Spinal cord (tissue), 10 donors: ENCODE results near the gene CEP192. TPM values are rescaled to one million over a fixed set of nuclear protein-coding genes. Genes with fewer than 3 reads are reported as not detected.
"Not testable (repeated sequence)": the region's sequence is repeated elsewhere in the genome, so short reads cannot be mapped to it uniquely, and the experiment has no call there.

ENCODE experiments used
- DNase-seq, 6 donors: peaks; one replicate each; pipeline versions ENCODE4 v3.0.0 to v3.0.0-alpha.2; 2013 to 2015; ENCODE audit warnings: low spot score in 6 of 6, low read depth in 4 of 6
- H3K27ac ChIP-seq: one replicate; pipeline ENCODE4 v1.5.1; 2013; ENCODE audit warnings: low read depth, low read length, control low read depth
- H3K27me3 ChIP-seq: one replicate; pipeline ENCODE4 v1.6.1; 2013; ENCODE audit warnings: low read length; ENCODE audit not compliant: control insufficient read depth, insufficient read depth
- H3K36me3 ChIP-seq: one replicate; pipeline ENCODE4 v1.6.1; 2013; ENCODE audit warnings: low read length; ENCODE audit not compliant: control insufficient read depth, insufficient read depth
- H3K4me1 ChIP-seq: one replicate; pipeline ENCODE4 v1.6.1; 2013; ENCODE audit warnings: low read length; ENCODE audit not compliant: control insufficient read depth, insufficient read depth
- H3K4me3 ChIP-seq: one replicate; pipeline ENCODE4 v1.5.1; 2013; ENCODE audit warnings: low read depth, low read length, control low read depth
- H3K9me3 ChIP-seq: one replicate; pipeline ENCODE4 v1.6.1; 2013; ENCODE audit warnings: low read length; ENCODE audit not compliant: control insufficient read depth, insufficient read depth
- WGBS: methylation state at CpG from one replicate; pipeline ENCODE4 v1.1.5; 2013; ENCODE audit warnings: missing lambda C conversion rate; ENCODE audit not compliant: insufficient coverage; 5-methylcytosine and 5-hydroxymethylcytosine counted together
- polyA plus RNA-seq, 2 donors: library from polyadenylated mRNA; unstranded; fragments of 120-200 nt; gene quantifications; one replicate each; pipeline ENCODE4 v1.2.1, GENCODE V29; 2013; ENCODE audit not compliant: insufficient read length in 2 of 2
- total RNA-seq, 2 donors: library from RNA; depleted of rRNA in 1 of 2; stranded (reverse); fragments of 120-200 nt in 1 of 2; fragments of >200 nt in 1 of 2; gene quantifications; one replicate each; pipeline versions ENCODE4 v1.2.3 to v1.2.4, GENCODE V29; 2013 to 2014
- donor health status: healthy.

The CEP192 gene
- total and polyA plus RNA-seq, 4 donors: 25.7 to 55.1 (median 34.6) TPM

DNA sequence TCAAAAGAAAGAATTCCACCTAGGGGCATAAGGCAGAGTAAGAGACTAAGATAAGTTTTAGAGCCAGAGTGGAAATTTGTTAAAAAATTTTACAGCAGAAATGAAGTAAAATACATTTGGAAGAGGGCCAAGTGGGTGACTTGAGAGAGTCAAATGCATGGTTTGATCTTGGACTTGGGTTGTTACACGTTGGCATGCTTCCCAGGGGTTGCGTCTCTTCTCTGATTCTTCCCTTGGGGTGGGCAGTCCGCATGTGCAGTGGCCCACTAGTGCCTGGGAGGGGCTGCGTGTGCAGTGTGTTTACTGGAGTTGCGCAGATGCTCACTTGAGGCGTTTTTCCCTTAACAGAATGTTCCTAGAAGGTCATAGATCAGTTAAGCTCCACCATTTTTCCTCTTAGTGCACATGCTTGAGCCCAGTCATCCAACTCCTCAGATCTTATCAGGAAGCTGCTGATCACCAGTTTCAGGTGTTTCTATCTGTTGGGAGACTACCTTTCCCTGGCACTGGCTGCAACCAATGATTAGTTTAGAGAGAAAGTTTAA lies 30.2 kb upstream of the CEP192 start:
- H3K36me3 ChIP-seq: peaks cover 11% of the 10 kb centered on the region
- H3K27me3 ChIP-seq: no peaks in the 10 kb centered on the region
- 69% methylated on average over 5 of the region's 6 CpGs for WGBS
- H3K27ac ChIP-seq: no peak overlapping the region
- no peaks in the 10 kb centered on the region for H3K9me3 ChIP-seq
- no peak overlapping the region for H3K4me3 ChIP-seq
- peaks cover 3% of the 10 kb centered on the region for H3K4me1 ChIP-seq
- DNase-seq: peak in 3 of 6 donors; percentile 7 to 68 (median 27)

DNA sequence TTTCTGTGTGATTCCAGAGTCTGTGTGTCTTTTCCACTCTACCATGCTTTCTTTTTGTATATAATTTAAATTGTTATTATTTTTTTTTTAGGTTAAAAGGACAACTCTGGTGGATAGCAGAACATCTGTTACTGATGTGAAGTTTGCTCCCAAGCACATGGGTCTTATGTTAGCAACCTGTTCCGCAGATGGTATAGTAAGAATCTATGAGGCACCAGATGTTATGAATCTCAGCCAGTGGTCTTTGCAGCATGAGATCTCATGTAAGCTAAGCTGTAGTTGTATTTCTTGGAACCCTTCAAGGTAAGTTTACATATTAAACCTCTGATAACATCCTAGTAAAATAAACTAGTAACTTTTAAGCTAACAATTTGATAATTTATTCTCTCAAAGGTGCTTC lies 28.1 kb upstream of the CEP192 start:
- 100% methylated on average over 1 of the region's 1 CpG for WGBS

DNA sequence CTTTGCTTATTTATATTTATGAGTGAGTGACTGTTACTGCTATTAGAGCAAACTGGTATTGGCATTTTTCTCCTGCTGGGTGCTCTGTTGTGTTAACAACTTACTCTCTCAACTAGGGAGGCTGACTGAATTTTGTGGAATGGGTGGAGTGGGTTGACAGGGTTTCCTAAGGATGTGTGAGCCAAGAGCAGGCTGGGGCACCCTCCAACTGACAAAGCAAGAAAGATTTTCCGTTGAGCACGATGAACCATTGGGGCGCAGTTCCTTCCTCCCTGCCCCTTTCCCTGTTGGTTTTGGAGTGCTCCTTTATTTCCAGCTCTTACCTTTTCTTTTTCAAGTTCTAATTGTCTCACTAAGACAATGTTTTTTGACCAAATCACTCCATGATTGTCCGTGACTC lies 23.0 kb upstream of the CEP192 start:
- Histone ChIP-seq H3K4me1 (no peaks in the 10 kb centered on the region), H3K27ac (no peak overlapping the region), H3K9me3 (no peaks in the 10 kb centered on the region), H3K27me3 (no peaks in the 10 kb centered on the region), H3K4me3 (no peak overlapping the region), H3K36me3 (peaks cover 18% of the 10 kb centered on the region)
- no peak for DNase-seq
- WGBS: 100% methylated on average over 3 of the region's 4 CpGs

More for the DNA sequence above, 28.1 kb upstream of the CEP192 start:
- Histone ChIP-seq H3K4me3 (no peak overlapping the region), H3K27me3 (no peaks in the 10 kb centered on the region), H3K27ac (no peak overlapping the region), H3K36me3 (peaks cover 15% of the 10 kb centered on the region), H3K9me3 (no peaks in the 10 kb centered on the region), H3K4me1 (peaks cover 3% of the 10 kb centered on the region)
- DNase-seq: no peak

DNA sequence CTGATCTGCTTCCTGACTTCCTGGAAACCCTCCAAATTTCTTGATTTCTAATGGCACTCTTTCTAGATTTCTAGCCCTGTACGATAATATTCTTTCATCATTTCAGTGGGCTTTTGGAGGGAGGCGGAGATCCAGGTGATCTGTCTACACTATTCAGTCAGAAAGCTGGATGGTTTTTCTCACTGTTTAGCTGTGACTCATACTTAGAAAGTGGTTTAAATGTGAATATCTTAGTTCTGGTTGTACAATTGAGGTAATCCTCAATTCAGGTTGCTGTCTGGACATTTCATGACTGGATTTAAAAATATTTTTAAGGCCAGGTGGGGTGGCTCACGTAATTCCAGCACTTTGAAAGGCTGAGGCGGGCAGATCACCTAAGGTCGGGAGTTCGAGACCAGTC lies 22.5 kb upstream of the CEP192 start:
- no peaks in the 10 kb centered on the region for H3K4me1 ChIP-seq
- H3K36me3 ChIP-seq: peaks cover 17% of the 10 kb centered on the region
- no peak for DNase-seq
- WGBS: 100% methylated on average over 1 of the region's 6 CpGs
- H3K9me3 ChIP-seq: no peaks in the 10 kb centered on the region
- H3K27ac ChIP-seq: no peak overlapping the region
- no peak overlapping the region for H3K4me3 ChIP-seq
- no peaks in the 10 kb centered on the region for H3K27me3 ChIP-seq

DNA sequence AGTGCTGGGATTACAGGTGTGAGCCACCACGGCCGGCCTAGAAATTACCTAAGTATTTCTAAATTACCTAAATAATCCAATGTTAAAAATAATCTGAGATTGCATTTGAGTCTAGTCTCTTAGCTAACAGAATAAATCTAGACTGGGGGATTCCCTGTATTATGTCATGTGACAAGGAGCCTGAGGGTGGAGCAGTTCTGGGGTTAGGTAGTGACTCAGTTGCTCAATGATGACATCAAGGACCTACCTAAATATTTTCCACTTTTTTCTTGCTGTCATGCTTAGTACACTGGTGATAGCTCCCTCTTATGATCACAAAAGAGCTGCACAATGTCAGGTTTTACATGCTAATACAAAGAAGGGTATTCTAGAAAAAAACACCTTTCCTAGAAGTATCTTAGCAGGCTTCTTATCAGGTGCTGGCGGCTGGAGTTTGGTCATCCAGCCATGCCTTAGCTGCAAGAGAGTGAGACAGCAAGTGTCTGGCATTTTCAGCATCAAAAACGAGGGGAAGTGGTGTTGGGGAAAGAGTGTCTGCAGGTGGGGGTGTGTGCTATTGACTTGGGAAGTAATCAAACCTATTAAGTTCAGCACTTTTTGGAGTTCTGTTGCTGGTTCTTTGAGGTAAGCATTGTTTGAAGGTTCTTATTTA lies 17.5 kb upstream of the CEP192 start:
- Histone ChIP-seq H3K36me3 (peaks cover 27% of the 10 kb centered on the region), H3K27ac (no peak overlapping the region), H3K4me1 (no peaks in the 10 kb centered on the region), H3K4me3 (no peak overlapping the region), H3K9me3 (no peaks in the 10 kb centered on the region), H3K27me3 (no peaks in the 10 kb centered on the region)
- DNase-seq: no peak
- WGBS: 97% methylated on average over 2 of the region's 4 CpGs

DNA sequence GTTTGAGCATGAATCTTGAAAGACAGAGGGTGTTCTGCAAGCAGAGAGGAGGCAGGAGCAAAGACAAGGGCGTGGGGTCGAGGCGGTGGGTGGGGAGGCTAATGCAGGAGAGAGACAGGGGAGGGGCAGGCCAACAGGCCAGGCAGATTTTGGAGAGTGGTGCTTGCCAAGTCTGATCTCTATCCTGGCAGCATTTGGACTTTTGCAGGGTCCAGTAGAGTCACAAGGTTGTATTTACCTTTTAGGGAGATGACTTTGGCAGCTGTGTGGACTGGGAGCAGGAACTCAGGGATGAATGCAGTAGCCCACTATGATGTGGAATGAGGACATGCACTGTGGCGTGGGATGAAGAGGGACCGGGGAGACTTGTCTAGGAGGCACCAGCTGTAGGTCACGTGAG lies 15.7 kb upstream of the CEP192 start:
- no peaks in the 10 kb centered on the region for H3K9me3 ChIP-seq
- no peak overlapping the region for H3K27ac ChIP-seq
- WGBS: 96% methylated on average over 6 of the region's 6 CpGs
- no peaks in the 10 kb centered on the region for H3K4me1 ChIP-seq
- DNase-seq: no peak
- H3K36me3 ChIP-seq: peaks cover 27% of the 10 kb centered on the region
- H3K27me3 ChIP-seq: no peaks in the 10 kb centered on the region
- H3K4me3 ChIP-seq: no peak overlapping the region

DNA sequence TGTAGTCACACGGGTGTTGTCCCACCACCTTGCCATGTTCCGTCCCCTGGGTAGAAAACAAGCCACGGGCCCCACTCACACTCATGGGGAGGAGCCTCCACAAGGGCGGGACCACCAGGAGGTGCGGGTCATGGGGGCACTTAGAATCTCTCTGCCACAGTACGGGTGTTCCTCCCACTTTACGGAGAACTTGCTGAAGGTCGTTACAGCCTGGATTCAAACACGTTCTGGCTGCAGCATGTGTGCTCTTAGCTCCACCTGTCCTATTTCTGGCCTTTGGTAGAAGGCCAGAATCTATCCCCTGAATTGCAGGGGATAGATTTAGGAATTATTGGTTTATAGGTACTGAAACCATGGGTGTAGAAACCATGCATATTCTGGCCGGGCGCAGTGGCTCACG lies 14.9 kb upstream of the CEP192 start:
- 85% methylated on average over 8 of the region's 12 CpGs for WGBS
- H3K9me3 ChIP-seq: no peaks in the 10 kb centered on the region
- H3K27ac ChIP-seq: no peak overlapping the region
- no peaks in the 10 kb centered on the region for H3K27me3 ChIP-seq
- H3K4me1 ChIP-seq: no peaks in the 10 kb centered on the region
- no peak for DNase-seq
- peaks cover 27% of the 10 kb centered on the region for H3K36me3 ChIP-seq
- no peak overlapping the region for H3K4me3 ChIP-seq

DNA sequence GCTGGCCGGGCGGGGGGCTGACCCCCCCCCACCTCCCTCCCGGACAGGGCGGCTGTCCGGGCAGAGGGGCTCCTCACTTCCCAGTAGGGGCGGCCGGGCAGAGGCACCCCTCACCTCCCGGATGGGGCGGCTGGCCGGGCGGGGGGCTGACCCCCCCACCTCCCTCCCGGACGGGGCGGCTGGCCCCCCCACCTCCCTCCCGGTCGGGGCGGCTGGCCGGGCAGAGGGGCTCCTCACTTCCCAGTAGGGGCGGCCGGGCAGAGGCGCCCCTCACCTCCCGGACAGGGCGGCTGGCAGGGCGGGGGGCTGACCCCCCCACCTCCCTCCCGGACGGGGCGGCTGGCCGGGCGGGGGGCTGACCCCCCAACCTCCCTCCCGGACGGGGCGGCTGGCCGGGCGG lies 11.1 kb upstream of the CEP192 start:
- H3K27ac ChIP-seq: not testable (repeated sequence)

DNA sequence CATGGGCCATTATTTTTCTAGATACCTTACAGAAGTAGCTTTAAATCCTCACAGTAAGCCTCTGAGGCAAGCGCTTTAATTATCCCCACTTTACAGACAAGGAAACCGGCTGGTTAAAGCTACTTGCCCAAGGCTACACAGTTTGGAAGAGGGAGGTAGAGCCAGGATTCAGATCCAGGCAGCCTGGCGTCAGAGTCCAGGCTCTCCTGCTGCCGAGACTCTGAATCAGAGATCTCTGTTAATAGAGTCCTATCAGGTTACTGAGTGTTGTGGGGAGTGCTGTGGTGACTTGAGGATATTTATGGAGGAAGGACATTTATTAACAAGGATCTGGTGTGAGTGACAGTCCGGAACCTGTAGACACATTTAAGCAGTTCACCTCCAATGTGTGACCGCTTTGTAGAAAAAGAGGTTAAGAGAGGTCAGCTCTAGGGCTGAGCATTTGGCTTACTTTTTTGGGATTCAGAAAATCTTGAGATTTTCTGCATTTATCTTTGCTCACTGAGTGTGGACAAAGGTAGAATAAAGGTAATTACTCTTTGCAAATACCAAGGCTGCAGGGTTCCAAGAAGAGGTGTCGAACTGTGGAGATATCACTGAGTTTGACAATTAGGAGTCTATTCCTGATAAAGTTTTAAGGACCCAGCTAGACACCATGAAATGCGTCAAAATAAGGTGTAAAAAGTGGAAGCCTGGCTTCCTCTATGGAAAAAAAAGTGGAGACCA lies 1.6 kb upstream of the CEP192 start:
- H3K27ac ChIP-seq: no peak overlapping the region
- H3K4me1 ChIP-seq: no peaks in the 10 kb centered on the region
- no peak overlapping the region for H3K4me3 ChIP-seq
- no peaks in the 10 kb centered on the region for H3K9me3 ChIP-seq
- DNase-seq: no peak
- H3K27me3 ChIP-seq: no peaks in the 10 kb centered on the region
- no peaks in the 10 kb centered on the region for H3K36me3 ChIP-seq
- WGBS: 83% methylated on average over 5 of the region's 8 CpGs

More for the DNA sequence above, 11.1 kb upstream of the CEP192 start:
- not testable (repeated sequence) for H3K4me3 ChIP-seq, H3K9me3 ChIP-seq, DNase-seq, H3K4me1 ChIP-seq, H3K27me3 ChIP-seq
- H3K36me3 ChIP-seq: peaks cover 20% of the 10 kb centered on the region
- WGBS: no CpG with 5 or more reads among the region's 34 CpGs

DNA sequence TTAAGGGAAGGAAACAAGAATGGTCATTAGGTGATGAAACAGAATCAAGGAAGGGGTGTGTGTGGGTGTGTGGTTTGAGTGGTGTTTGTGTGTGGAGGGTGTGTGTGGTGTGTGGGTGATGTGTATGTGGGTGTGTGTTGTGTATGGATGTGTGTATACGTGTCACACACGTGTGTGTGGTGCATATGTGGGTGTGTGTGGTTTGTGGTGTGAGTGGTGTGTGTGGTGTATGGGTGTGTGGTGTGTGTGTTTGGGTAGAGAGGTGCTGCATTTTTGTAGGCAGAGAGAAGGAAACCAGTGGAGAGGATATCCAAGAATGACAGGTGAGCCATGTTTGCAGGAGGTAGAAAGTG lies 1.1 kb upstream of the CEP192 start:
- 75% methylated on average over 2 of the region's 2 CpGs for whole genome bisulfite sequencing
- H3K36me3 ChIP-seq: no peaks in the 10 kb centered on the region
- no peak for DNase-seq
- H3K4me3 ChIP-seq: no peak overlapping the region
- no peaks in the 10 kb centered on the region for H3K27me3 ChIP-seq
- H3K27ac ChIP-seq: no peak overlapping the region
- H3K9me3 ChIP-seq: no peaks in the 10 kb centered on the region
- H3K4me1 ChIP-seq: no peaks in the 10 kb centered on the region
